GM12891 (cell line): Measurements from ENCODE around the gene MORN2. TPM values are rescaled to one million over a fixed set of nuclear protein-coding genes. Genes with fewer than 3 reads are reported as not detected.
A peak's percentile ranks its signal among the peaks of the same experiment; 100 is the strongest.
"Not testable (repeated sequence)": the region's sequence is repeated elsewhere in the genome, so short reads cannot be mapped to it uniquely, and the experiment has no call there.

Experiments used
- DNase-seq: peaks from one replicate; pipeline ENCODE4 v3.0.0; 2011; ENCODE audit warnings: low spot score; ENCODE audit not compliant: insufficient read length
- FAIRE-seq: peaks from 2 replicates; lab custom pipeline; 2011; peaks lifted over from hg19 to GRCh38; lab: Jason Lieb, UNC
- PAX5 ChIP-seq: IDR thresholded peaks from 2 replicates; pipeline ENCODE4 v1.6.1; 2011; ENCODE audit warnings: low read length, moderate library complexity, mild to moderate bottlenecking; ENCODE audit not compliant: insufficient read depth, severe bottlenecking
- POLR2A ChIP-seq: IDR thresholded peaks from 2 replicates; pipeline ENCODE4 v1.6.1; 2011; ENCODE audit warnings: low read depth, low read length, control low read depth
- POLR2AphosphoS5 ChIP-seq: IDR thresholded peaks from 2 replicates; pipeline ENCODE4 v1.6.1; 2011; ENCODE audit warnings: low read depth, low read length, control low read depth
- POU2F2 ChIP-seq: IDR thresholded peaks from 2 replicates; pipeline ENCODE4 v1.6.1; 2011; ENCODE audit warnings: low read depth, mild to moderate bottlenecking, control low read depth, low read length, moderate library complexity
- SPI1 ChIP-seq: IDR thresholded peaks from 2 replicates; pipeline ENCODE4 v1.6.1; 2011; ENCODE audit warnings: low read depth, low read length, control low read depth
- TAF1 ChIP-seq: IDR thresholded peaks from 2 replicates; pipeline ENCODE4 v1.6.1; 2011; ENCODE audit warnings: low read depth, low read length, control low read depth
- polyA plus RNA-seq: library from polyadenylated mRNA; unstranded; fragments of >200 nt; gene quantifications from one replicate; pipeline ENCODE4 v1.2.1, GENCODE V29; 2012; ENCODE audit warnings: low read depth, missing spikeins, inconsistent platforms; ENCODE audit not compliant: missing spikeins

MORN2 gene
- 12.4 TPM for polyA plus RNA-seq

- peak; percentile 92 for FAIRE-seq
- TF ChIP-seq POLR2A (peak; percentile 56; the same call in 1 of the 2 replicates), PAX5 (no peak), POLR2AphosphoS5 (no peak), POU2F2 (no peak), SPI1 (no peak), TAF1 (peak; percentile 42; the same call in 1 of the 2 replicates)
- DNase-seq: peak; percentile 83
These were observed at the start of gene MORN2, which contains the start of gene DHX57 for GRCh38 chr2:38875576-38876367. Gene MORN2 (plus strand): TSS chr2:38875976. Gene DHX57 (minus strand): TSS chr2:38875934. CDS start chr2:38868405, 7,529 bp downstream.

GRCh38 chr2:38827539-38828145 is 48.1 kb upstream of the MORN2 start:
- peak; percentile 27 for DNase-seq
- peak; percentile 86 for TF ChIP-seq POU2F2
- not testable (repeated sequence) for FAIRE-seq

DNA sequence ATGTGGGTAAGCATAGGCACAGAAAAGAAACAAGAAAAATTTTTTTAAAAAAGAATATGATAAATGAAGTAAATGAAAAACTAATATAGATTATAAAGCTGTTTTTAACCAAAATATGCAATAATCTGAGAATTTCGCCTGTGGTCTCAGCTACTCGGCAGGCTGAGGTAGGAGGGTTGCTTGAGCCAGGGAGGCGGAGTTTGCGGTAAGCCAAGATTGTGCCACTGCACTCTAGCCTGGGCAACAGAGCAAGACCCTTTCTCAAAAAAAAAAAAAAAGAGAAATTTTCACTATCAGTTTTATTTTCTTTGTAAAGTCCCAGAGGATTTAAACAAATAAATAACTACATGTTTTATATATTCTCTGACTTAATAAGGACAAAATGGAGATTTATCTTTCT is 47.3 kb upstream of the MORN2 start:
- TF ChIP-seq POLR2AphosphoS5 (no peak), TAF1 (no peak), POLR2A (no peak), SPI1 (no peak), POU2F2 (no peak), PAX5 (no peak)
- FAIRE-seq (no peak), DNase-seq (no peak)

DNA sequence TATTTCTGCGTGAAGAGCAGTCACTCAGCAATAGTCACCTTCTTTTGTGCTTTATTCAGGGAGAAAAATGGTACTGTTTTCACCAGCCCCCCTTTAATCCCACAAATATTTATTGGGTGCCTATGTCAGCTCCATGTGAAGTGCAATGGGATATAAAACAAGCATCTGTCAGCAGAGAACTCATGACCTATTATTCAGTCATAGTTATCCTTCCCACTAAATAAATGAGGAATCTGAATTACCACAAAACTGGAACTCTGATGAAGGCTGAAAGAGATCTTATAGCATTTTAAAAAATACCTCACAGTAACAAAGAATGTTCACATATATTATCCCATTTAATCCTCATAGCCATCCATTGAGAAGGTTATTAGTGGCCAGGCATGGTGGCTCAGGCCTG is 45.8 kb upstream of the MORN2 start:
- FAIRE-seq (no peak), DNase-seq (no peak)
- no peak for TF ChIP-seq PAX5
- TF ChIP-seq POU2F2: no peak
- TF ChIP-seq POLR2AphosphoS5: no peak
- TF ChIP-seq SPI1: no peak
- no peak for TF ChIP-seq TAF1
- TF ChIP-seq POLR2A: no peak

DNA sequence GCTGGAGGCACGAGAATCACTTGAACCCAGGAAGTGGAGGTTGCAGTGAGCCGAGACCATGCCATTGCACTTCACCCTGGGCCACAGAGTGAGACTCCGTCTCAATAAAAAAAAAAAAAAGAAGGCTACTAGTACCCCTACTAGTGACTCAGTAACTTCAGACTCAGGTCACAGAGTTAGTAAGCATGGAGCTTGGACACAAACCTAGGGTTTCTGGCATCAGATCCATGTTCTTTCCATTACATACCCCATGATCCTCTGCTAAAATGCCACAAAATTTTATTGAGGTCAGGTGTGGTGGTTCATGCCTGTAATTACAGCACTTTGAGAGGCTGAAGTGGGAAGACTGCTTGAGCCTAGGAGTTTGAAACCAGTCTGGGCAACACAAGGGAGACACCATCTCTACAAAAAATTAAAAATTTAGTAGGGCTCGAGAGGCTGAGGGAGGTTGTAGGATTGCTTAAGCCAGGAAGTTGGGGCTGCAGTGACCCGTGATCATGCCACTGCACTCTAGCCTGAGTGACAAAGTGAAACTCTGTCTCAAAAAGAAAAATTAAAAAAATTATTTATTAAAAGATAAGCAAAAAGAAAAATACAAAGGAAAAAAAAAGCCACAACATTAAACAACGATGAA is 45.1 kb upstream of the MORN2 start:
- no peak for DNase-seq
- TF ChIP-seq TAF1 (no peak), POLR2AphosphoS5 (no peak), POU2F2 (no peak), PAX5 (no peak), SPI1 (no peak), POLR2A (no peak)
- no peak for FAIRE-seq

- no peak for DNase-seq
- FAIRE-seq: peak; percentile 13
- no peak for TF ChIP-seq PAX5
- TF ChIP-seq TAF1: no peak
- no peak for TF ChIP-seq SPI1
- TF ChIP-seq POLR2A: no peak
- TF ChIP-seq POU2F2: no peak
- TF ChIP-seq POLR2AphosphoS5: no peak
These were observed 40.7 kb upstream of the MORN2 start for GRCh38 chr2:38835015-38835601.

DNA sequence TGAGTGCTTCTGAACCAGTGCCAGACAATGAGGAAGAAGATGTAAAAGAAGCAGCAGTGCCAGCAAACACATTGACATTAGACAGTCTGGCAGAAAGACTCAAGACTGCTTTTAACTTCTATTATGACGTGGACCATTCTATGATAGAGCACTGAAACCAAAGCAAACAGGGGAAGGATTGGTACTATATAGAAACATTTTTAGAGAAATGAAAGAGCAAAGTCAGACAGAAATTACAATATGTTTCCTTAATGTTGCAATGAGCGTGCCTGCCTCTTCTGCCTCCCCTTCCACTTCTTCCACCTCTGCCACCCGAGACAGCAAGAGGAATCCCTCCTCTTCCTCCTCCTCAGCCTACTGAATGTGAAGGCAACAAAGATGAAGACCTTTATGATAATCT is 39.8 kb upstream of the MORN2 start:
- FAIRE-seq: peak; percentile 81
- no peak for TF ChIP-seq TAF1
- peak; percentile 77 for TF ChIP-seq SPI1
- TF ChIP-seq POLR2A: no peak
- no peak for TF ChIP-seq POLR2AphosphoS5
- TF ChIP-seq POU2F2: no peak
- no peak for TF ChIP-seq PAX5
- peak; percentile 19 for DNase-seq

- no peak for TF ChIP-seq PAX5
- TF ChIP-seq SPI1: no peak
- no peak for FAIRE-seq
These were observed 39.0 kb upstream of the MORN2 start for GRCh38 chr2:38836791-38837190.

GRCh38 chr2:38850045-38850444 is 25.7 kb upstream of the MORN2 start:
- DNase-seq: peak; percentile 28
- TF ChIP-seq PAX5: no peak
- TF ChIP-seq POLR2A: no peak
- TF ChIP-seq SPI1: peak; percentile 81
- no peak for TF ChIP-seq POU2F2
- no peak for TF ChIP-seq POLR2AphosphoS5
- TF ChIP-seq TAF1: no peak
- FAIRE-seq: peak; percentile 89

More at GRCh38 chr2:38836791-38837190, 39.0 kb upstream of the MORN2 start:
- no peak for DNase-seq
